Choroid plexus epithelial cell (primary cell): Measurements from ENCODE around the gene PAQR5.
"Not testable (repeated sequence)": the region's sequence is repeated elsewhere in the genome, so short reads cannot be mapped to it uniquely, and the experiment has no call there.

Source experiments
- DNase-seq: peaks from one replicate; pipeline ENCODE4 v3.0.0-alpha.2; 2010; ENCODE audit warnings: low read depth
- H3K4me3 ChIP-seq: 2 replicates; pipeline ENCODE4 v1.5.1; 2011; ENCODE audit warnings: low read depth, mild to moderate bottlenecking, control low read depth, low read length, moderate library complexity
- CTCF ChIP-seq: conservative IDR thresholded peaks from 2 replicates; pipeline ENCODE4 v1.5.1; 2011; ENCODE audit warnings: low read depth, mild to moderate bottlenecking, control low read depth, inconsistent platforms, low read length, moderate library complexity

PAQR5 gene

GRCh38 chr15:69323893-69324430 lies 25.2 kb downstream of the PAQR5 start:
- H3K4me3 ChIP-seq, result no peak overlapping the region
- TF ChIP-seq CTCF, result no peak
- DNase-seq, result no peak

GRCh38 chr15:69324565-69324964 lies 25.9 kb downstream of the PAQR5 start:
- TF ChIP-seq CTCF, result no peak
- no peak for DNase-seq

GRCh38 chr15:69325456-69325971 lies 26.8 kb downstream of the PAQR5 start:
- no peak for TF ChIP-seq CTCF
- H3K4me3 ChIP-seq, result no peak overlapping the region
- no peak for DNase-seq

More at GRCh38 chr15:69324565-69324964, 25.9 kb downstream of the PAQR5 start:
- H3K4me3 ChIP-seq, result no peak overlapping the region

GRCh38 chr15:69328080-69328479 lies 29.4 kb downstream of the PAQR5 start:
- no peak for TF ChIP-seq CTCF

GRCh38 chr15:69328739-69329138 lies 30.0 kb downstream of the PAQR5 start:
- H3K4me3 ChIP-seq, result no peak overlapping the region
- no peak for DNase-seq
- no peak for TF ChIP-seq CTCF

More at GRCh38 chr15:69328080-69328479, 29.4 kb downstream of the PAQR5 start:
- DNase-seq, result no peak
- H3K4me3 ChIP-seq, result no peak overlapping the region

GRCh38 chr15:69337138-69337537 lies 38.4 kb downstream of the PAQR5 start:
- peak; percentile 55 for DNase-seq
- TF ChIP-seq CTCF, result no peak

GRCh38 chr15:69338535-69339213 lies 40.0 kb downstream of the PAQR5 start:
- no peak for TF ChIP-seq CTCF
- no peak overlapping the region for H3K4me3 ChIP-seq
- no peak for DNase-seq

More at GRCh38 chr15:69337138-69337537, 38.4 kb downstream of the PAQR5 start:
- no peak overlapping the region for H3K4me3 ChIP-seq

GRCh38 chr15:69339214-69339543 lies 40.5 kb downstream of the PAQR5 start:
- H3K4me3 ChIP-seq, DNase-seq: not testable (repeated sequence)
